Breast epithelium (tissue), 3 donors: ENCODE data around the gene FNIP1.

Experiments used
- POLR2A ChIP-seq: fragments of 450-650 bp; IDR thresholded peaks from one replicate; pipeline ENCODE4 v1.6.1; 2016; ENCODE audit warnings: antibody characterized with exemption, mild to moderate bottlenecking, moderate library complexity
- POLR2AphosphoS5 ChIP-seq, 3 donors: sonication (generic); formaldehyde crosslinking; IDR thresholded peaks; one replicate each; pipeline ENCODE4 v1.6.1; 2017; ENCODE audit warnings: antibody characterized with exemption in 3 of 3
- TF ChIP-seq, protein P1 (sequence below), 3 donors: fragments of 450-650 bp; IDR thresholded peaks; one replicate each; pipeline ENCODE4 v1.5.1; 2016 to 2017; ENCODE audit warnings: antibody characterized with exemption in 3 of 3, mild to moderate bottlenecking in 3 of 3, moderate library complexity in 3 of 3

- TF ChIP-seq, protein P1, sequence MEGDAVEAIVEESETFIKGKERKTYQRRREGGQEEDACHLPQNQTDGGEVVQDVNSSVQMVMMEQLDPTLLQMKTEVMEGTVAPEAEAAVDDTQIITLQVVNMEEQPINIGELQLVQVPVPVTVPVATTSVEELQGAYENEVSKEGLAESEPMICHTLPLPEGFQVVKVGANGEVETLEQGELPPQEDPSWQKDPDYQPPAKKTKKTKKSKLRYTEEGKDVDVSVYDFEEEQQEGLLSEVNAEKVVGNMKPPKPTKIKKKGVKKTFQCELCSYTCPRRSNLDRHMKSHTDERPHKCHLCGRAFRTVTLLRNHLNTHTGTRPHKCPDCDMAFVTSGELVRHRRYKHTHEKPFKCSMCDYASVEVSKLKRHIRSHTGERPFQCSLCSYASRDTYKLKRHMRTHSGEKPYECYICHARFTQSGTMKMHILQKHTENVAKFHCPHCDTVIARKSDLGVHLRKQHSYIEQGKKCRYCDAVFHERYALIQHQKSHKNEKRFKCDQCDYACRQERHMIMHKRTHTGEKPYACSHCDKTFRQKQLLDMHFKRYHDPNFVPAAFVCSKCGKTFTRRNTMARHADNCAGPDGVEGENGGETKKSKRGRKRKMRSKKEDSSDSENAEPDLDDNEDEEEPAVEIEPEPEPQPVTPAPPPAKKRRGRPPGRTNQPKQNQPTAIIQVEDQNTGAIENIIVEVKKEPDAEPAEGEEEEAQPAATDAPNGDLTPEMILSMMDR (IDR thresholded peaks at IDR 0.05), result no peak
- TF ChIP-seq POLR2A (no peak), POLR2AphosphoS5 (IDR thresholded peaks at IDR 0.05) (no peak)
These were observed 20.4 kb downstream of the FNIP1 start for GRCh38 chr5:131776450-131776849.
